H9 (cell line): ENCODE data around the gene CD300H. TPM values are rescaled to one million over a fixed set of nuclear protein-coding genes. Genes with fewer than 3 reads are reported as not detected.

Experiments used
- DNase-seq: peaks from one replicate; pipeline ENCODE4 v3.0.0-alpha.2; 2017
- H2AFZ ChIP-seq: one replicate; pipeline ENCODE4 v1.6.1; 2013; ENCODE audit warnings: mild to moderate bottlenecking, low read length, control low read depth, moderate library complexity
- H2AK5ac ChIP-seq: 2 replicates; pipeline ENCODE4 v1.6.1; 2013; ENCODE audit warnings: low read length, control low read depth, mixed read lengths; ENCODE audit not compliant: insufficient read length
- H2BK120ac ChIP-seq: one replicate; pipeline ENCODE4 v1.6.1; 2013; ENCODE audit warnings: low read depth, mild to moderate bottlenecking, low read length, control low read depth, inconsistent platforms; ENCODE audit not compliant: poor library complexity, severe bottlenecking
- H2BK12ac ChIP-seq: 2 replicates; pipeline ENCODE4 v1.6.1; 2013; ENCODE audit warnings: low read length, control low read depth, mixed read lengths, low read depth; ENCODE audit not compliant: insufficient read length
- H2BK15ac ChIP-seq: 2 replicates; pipeline ENCODE4 v1.6.1; 2013; ENCODE audit warnings: low read depth, low read length, control low read depth
- H2BK20ac ChIP-seq: one replicate; pipeline ENCODE4 v1.6.1; 2013; ENCODE audit warnings: low read depth, mild to moderate bottlenecking, low read length, control low read depth, inconsistent platforms; ENCODE audit not compliant: poor library complexity, severe bottlenecking
- H2BK5ac ChIP-seq: 2 replicates; pipeline ENCODE4 v1.6.1; 2013; ENCODE audit warnings: low read length, control low read depth, mixed read lengths; ENCODE audit not compliant: insufficient read length
- H3K14ac ChIP-seq: 2 replicates; pipeline ENCODE4 v1.6.1; 2013; ENCODE audit warnings: low read length, control low read depth; ENCODE audit not compliant: insufficient read depth
- H3K18ac ChIP-seq: 2 replicates; pipeline ENCODE4 v1.6.1; 2013; ENCODE audit warnings: low read depth, mild to moderate bottlenecking, mixed read lengths, low read length, control low read depth; ENCODE audit not compliant: insufficient read length
- H3K23ac ChIP-seq: 2 replicates; pipeline ENCODE4 v1.6.1; 2013; ENCODE audit warnings: low read length, control low read depth, mixed read lengths, low read depth; ENCODE audit not compliant: insufficient read length
- H3K23me2 ChIP-seq: 2 replicates; pipeline ENCODE4 v1.6.1; 2013; ENCODE audit warnings: low read depth, mild to moderate bottlenecking, mixed read lengths, low read length, control low read depth; ENCODE audit not compliant: insufficient read length, poor library complexity, severe bottlenecking
- H3K27ac ChIP-seq: 2 replicates; pipeline ENCODE4 v1.5.1; 2013; ENCODE audit warnings: low read length, control low read depth, mixed read lengths, low read depth; ENCODE audit not compliant: insufficient read length
- H3K27me3 ChIP-seq: 2 replicates; pipeline ENCODE4 v1.6.1; 2013; ENCODE audit warnings: low read length, control low read depth, inconsistent platforms; ENCODE audit not compliant: insufficient read depth
- H3K4ac ChIP-seq: 2 replicates; pipeline ENCODE4 v1.6.1; 2013; ENCODE audit warnings: low read depth, mild to moderate bottlenecking, control low read depth, inconsistent platforms, low read length, moderate library complexity
- H3K4me1 ChIP-seq: 2 replicates; pipeline ENCODE4 v1.6.1; 2013; ENCODE audit warnings: low read length, control low read depth, inconsistent platforms; ENCODE audit not compliant: insufficient read depth
- H3K4me2 ChIP-seq: 2 replicates; pipeline ENCODE4 v1.6.1; 2013; ENCODE audit warnings: low read length, control low read depth, mixed read lengths; ENCODE audit not compliant: insufficient read length, insufficient read depth
- H3K56ac ChIP-seq: 2 replicates; pipeline ENCODE4 v1.6.1; 2013; ENCODE audit warnings: low read depth, mild to moderate bottlenecking, mixed read lengths, low read length, control low read depth; ENCODE audit not compliant: insufficient read length
- H3K79me1 ChIP-seq: 2 replicates; pipeline ENCODE4 v1.6.1; 2013; ENCODE audit warnings: low read depth, mild to moderate bottlenecking, moderate library complexity, low read length, control low read depth, inconsistent platforms; ENCODE audit not compliant: insufficient read depth, poor library complexity, severe bottlenecking
- H3K79me2 ChIP-seq: 2 replicates; pipeline ENCODE4 v1.6.1; 2013; ENCODE audit warnings: low read length, control low read depth, inconsistent platforms; ENCODE audit not compliant: insufficient read depth
- H3K9ac ChIP-seq: 2 replicates; pipeline ENCODE4 v1.6.1; 2013; ENCODE audit warnings: low read length, control low read depth, mixed read lengths; ENCODE audit not compliant: insufficient read length; ENCODE audit errors: extremely low read depth
- H3K9me3 ChIP-seq: one replicate; pipeline ENCODE4 v1.6.1; 2013; ENCODE audit warnings: low read depth, low read length, inconsistent platforms; ENCODE audit not compliant: control insufficient read depth
- H3T11ph ChIP-seq: one replicate; pipeline ENCODE4 v1.6.1; 2013; ENCODE audit warnings: mild to moderate bottlenecking, low read length, control low read depth, inconsistent platforms
- H4K20me1 ChIP-seq: one replicate; pipeline ENCODE4 v1.6.1; 2013; ENCODE audit not compliant: control insufficient read depth, insufficient read length, insufficient read depth
- H4K5ac ChIP-seq: 2 replicates; pipeline ENCODE4 v1.6.1; 2013; ENCODE audit warnings: low read depth, mild to moderate bottlenecking, mixed read lengths, low read length, control low read depth; ENCODE audit not compliant: insufficient read length
- H4K8ac ChIP-seq: replicated peaks from 2 replicates; pipeline ENCODE4 v1.6.1; 2013; ENCODE audit warnings: low read length, control low read depth, mixed read lengths, low read depth; ENCODE audit not compliant: insufficient read length
- H4K91ac ChIP-seq: 2 replicates; pipeline ENCODE4 v1.6.1; 2013; ENCODE audit warnings: low read depth, mild to moderate bottlenecking, moderate library complexity, mixed read lengths, low read length, control low read depth; ENCODE audit not compliant: insufficient read length
- H3K27ac Mint-ChIP-seq, 3 experiments: 2 replicates in 2 of 3; 3 replicates in 1 of 3; pipeline ENCODE4 v1.8.0; 2020 to 2021; ENCODE audit warnings: mixed read lengths in 3 of 3, mild to moderate bottlenecking in 1 of 3, moderate library complexity in 1 of 3
- H3K27me3 Mint-ChIP-seq: 2 replicates; pipeline ENCODE4 v1.8.0; 2021; ENCODE audit warnings: low read depth, mild to moderate bottlenecking, moderate library complexity, mixed read lengths
- H3K36me3 Mint-ChIP-seq, 3 experiments: 2 replicates in 2 of 3; 3 replicates in 1 of 3; pipeline ENCODE4 v1.8.0; 2020 to 2021; ENCODE audit warnings: low read depth in 3 of 3, mixed read lengths in 3 of 3; ENCODE audit not compliant: insufficient read depth in 1 of 3
- H3K4me1 Mint-ChIP-seq, 2 experiments: 2 replicates each; pipeline ENCODE4 v1.8.0; 2020; ENCODE audit warnings: mixed read lengths in 2 of 2
- H3K4me3 Mint-ChIP-seq, 2 experiments: 2 replicates in 1 of 2; 3 replicates in 1 of 2; pipeline ENCODE4 v1.8.0; 2020 to 2021; ENCODE audit warnings: mild to moderate bottlenecking in 2 of 2, mixed read lengths in 2 of 2, moderate library complexity in 1 of 2
- H3K9me3 Mint-ChIP-seq, 2 experiments: 2 replicates in 1 of 2; 3 replicates in 1 of 2; pipeline ENCODE4 v1.8.0; 2020; ENCODE audit warnings: mild to moderate bottlenecking in 2 of 2, mixed read lengths in 2 of 2, moderate library complexity in 1 of 2
- WGBS: extraction: QIAGEN DNeasy Blood & Tissue Kit; methylation state at CpG from one replicate; pipeline ENCODE4 v1.1.7; 2013; ENCODE audit warnings: missing lambda C conversion rate, low lambda C conversion rate, mixed read lengths; ENCODE audit not compliant: insufficient read length; ENCODE audit errors: extremely low coverage; 5-methylcytosine and 5-hydroxymethylcytosine counted together
- total RNA-seq: library from RNA; stranded (reverse); gene quantifications from 2 replicates; pipeline ENCODE4 v1.2.1, GENCODE V29; 2021
- TF ChIP-seq, protein P1 (sequence below): fragments of 200-600 bp; sonication (generic); conservative IDR thresholded peaks from 3 replicates; pipeline ENCODE4 v1.8.0; 2021; ENCODE audit warnings: antibody characterized with exemption, mild to moderate bottlenecking

The CD300H gene
- total RNA-seq, 1 experiment from 2014 or later = not detected

DNA sequence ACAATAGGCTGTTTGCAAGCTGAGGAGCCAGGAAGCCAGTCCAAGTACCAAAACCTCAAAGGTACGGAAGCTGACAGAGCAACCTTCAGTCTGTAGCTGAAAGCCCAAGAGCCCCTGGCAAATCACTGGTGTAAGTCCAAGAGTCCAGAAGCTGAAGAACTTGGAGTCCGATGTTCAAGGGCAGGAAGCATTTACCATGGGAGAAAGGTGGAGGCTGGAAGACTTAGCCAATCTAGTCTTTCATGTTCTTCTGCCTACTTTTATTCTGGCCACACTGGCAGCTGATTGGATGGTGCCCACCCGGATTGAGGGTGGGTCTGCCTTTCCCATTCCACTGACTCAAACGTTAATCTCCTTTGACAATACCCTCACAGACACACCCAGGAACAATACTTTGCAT is 51.4 kb downstream of the CD300H start:
- H3K4me3 Mint-ChIP-seq = no peak overlapping the region

More for the DNA sequence above, 51.4 kb downstream of the CD300H start:
- Histone ChIP-seq H3K79me2 (no peaks in the 10 kb centered on the region), H2AK5ac (no peak overlapping the region), H3T11ph (no peak overlapping the region), H3K23me2 (no peaks in the 10 kb centered on the region), H2AFZ (no peak overlapping the region), H4K8ac (no peak overlapping the region), H2BK15ac (no peak overlapping the region), H3K9me3 (peaks cover 8% of the 10 kb centered on the region), H3K27ac (no peak overlapping the region), H3K4ac (no peak overlapping the region), H2BK20ac (no peak overlapping the region), H3K27me3 (0 out of 2 replicates have a peak, but pooled peaks cover 1% of the 10 kb centered on the region), H2BK5ac (no peak overlapping the region), H3K4me1 (no peaks in the 10 kb centered on the region), H3K18ac (no peak overlapping the region), H2BK120ac (no peak overlapping the region), H3K4me2 (no peak overlapping the region), H4K20me1 (no peaks in the 10 kb centered on the region), H3K14ac (no peak overlapping the region), H3K56ac (no peak overlapping the region), H3K9ac (no peak overlapping the region), H4K5ac (no peak overlapping the region), H3K79me1 (no peaks in the 10 kb centered on the region), H3K23ac (no peak overlapping the region), H4K91ac (no peak overlapping the region), H2BK12ac (no peak overlapping the region)
- H3K4me1 Mint-ChIP-seq = no peaks in the 10 kb centered on the region
- H3K27me3 Mint-ChIP-seq = peaks cover 65% of the 10 kb centered on the region
- TF ChIP-seq, protein P1, sequence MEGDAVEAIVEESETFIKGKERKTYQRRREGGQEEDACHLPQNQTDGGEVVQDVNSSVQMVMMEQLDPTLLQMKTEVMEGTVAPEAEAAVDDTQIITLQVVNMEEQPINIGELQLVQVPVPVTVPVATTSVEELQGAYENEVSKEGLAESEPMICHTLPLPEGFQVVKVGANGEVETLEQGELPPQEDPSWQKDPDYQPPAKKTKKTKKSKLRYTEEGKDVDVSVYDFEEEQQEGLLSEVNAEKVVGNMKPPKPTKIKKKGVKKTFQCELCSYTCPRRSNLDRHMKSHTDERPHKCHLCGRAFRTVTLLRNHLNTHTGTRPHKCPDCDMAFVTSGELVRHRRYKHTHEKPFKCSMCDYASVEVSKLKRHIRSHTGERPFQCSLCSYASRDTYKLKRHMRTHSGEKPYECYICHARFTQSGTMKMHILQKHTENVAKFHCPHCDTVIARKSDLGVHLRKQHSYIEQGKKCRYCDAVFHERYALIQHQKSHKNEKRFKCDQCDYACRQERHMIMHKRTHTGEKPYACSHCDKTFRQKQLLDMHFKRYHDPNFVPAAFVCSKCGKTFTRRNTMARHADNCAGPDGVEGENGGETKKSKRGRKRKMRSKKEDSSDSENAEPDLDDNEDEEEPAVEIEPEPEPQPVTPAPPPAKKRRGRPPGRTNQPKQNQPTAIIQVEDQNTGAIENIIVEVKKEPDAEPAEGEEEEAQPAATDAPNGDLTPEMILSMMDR = no peak
- WGBS = no CpG with 5 or more reads among the region's 4 CpGs
- H3K36me3 Mint-ChIP-seq = peaks cover 11 to 12% (median 12%) of the 10 kb centered on the region in 3 experiments
- no peak for DNase-seq
- H3K27ac Mint-ChIP-seq = no peak overlapping the region
- peaks cover 26 to 37% of the 10 kb centered on the region in 2 experiments for H3K9me3 Mint-ChIP-seq
